ENCODE measurements around the gene WDR4.
"Not testable (repeated sequence)": the region's sequence is repeated elsewhere in the genome, so short reads cannot be mapped to it uniquely, and the experiment has no call there.

The WDR4 gene

DNA sequence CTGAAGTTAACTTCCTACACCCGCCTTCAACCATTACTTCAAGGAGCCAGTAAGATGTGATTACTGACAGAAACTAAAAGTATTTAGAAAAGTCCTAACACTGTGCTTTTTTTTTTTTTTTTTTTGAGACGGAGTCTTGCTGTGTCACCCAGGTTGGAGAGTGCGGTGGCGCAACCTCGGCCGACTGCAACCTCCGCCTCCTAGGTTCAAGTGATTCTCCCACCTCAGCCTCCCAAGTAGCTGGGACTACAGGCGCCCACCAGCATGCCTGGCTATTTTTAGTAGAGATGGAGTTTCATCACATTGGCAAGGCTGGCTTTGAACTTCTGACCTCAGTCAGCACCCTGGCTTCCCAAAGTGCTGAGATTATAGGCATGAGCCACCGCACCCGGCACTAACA is 3.5 kb downstream of the WDR4 start:
- not testable (repeated sequence) for DNase-seq

DNA sequence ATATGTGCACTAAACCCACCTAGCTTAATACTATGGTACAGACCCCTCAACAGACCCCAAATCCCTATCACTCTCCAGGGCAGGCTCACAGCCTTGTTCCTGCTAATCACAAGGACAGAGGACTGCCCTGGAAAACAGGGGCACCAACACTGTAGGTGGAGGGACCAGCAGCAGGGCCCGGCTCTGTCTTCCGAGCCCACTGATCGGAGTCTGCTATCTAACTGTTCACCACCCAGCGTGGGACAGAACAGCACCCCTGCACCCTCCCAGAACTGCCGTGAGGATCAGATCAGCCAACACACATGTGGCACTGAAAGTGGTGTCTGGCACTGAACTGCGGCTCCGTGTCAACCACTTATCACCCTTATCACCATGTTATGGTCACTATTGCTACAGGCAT is 6.2 kb downstream of the WDR4 start:
- DNase-seq, result no peak

DNA sequence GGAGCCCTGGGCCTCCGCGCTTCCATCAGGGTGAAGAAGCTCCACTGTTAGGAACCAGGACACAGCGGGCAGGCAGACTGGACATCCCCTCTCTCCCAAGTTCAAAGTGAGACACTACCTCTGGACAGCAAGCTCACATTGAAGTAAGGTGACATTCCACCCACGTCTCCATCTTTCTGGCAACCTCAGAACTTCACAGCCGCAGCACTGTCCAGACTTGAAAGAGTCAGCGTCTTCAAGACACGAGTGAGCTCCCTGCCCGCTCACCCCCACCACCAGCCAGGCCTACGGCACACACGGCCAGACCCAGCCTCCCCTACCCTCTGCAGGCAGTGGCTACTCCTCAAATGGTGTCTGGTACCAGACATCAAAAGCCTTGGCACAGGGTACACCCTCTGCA is 11.1 kb downstream of the WDR4 start:
- DNase-seq, result no peak

GRCh38 chr21:42865776-42866160 is 13.6 kb downstream of the WDR4 start:
- DNase-seq, result no peak

GRCh38 chr21:42864815-42865775 is 14.2 kb downstream of the WDR4 start:
- DNase-seq, result no peak

GRCh38 chr21:42864286-42864685 is 15.1 kb downstream of the WDR4 start:
- no peak for DNase-seq

DNA sequence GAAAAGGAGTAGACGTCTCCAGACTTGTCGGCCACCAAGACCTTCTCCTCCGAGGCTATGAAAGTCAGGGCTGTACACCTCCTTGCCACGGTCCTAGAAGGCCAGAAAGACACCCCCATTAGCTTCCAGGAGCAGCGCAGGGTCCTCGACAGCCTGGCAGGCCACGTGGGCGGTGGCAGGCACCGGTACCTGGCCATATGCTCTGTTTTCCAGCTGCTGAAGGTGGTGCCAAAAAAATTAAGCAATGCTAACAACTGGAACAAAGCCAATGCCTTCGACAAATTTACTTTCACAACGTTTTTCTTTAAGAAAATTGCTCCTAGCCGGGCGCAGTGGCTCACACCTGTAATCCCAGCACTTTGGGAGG is 15.9 kb downstream of the WDR4 start:
- DNase-seq, result no peak

GRCh38 chr21:42862774-42863503 is 16.4 kb downstream of the WDR4 start:
- DNase-seq, result no peak

DNA sequence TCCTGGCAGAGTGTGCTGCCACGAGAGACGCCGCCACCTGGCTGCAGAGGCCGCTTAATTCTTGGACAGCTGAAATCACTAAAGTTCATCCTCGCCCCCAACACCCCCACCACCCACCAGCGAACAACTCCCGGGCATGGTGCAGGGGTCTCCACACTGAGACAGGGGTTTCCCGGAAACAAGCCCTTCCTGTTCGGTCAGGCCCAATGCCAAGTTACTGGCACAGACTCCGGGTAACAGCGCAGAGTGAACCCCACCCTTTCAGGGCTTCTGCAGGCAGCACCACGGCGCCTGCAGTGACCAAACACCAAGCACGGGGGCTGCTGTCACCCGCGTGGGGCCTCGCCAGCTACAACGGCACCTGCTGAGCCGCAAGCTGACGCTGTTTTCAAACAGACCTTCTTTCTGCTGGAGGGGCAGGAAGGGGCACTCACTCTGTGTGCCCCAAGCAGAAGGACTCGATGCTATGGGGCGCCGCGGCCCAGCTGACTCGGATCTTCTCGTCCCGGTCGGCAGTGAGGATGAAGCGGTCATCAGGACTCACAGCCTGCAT is 17.4 kb downstream of the WDR4 start:
- no peak for DNase-seq

- DNase-seq, result no peak
Observed at GRCh38 chr21:42861311-42861847, 18.0 kb downstream of the WDR4 start.

GRCh38 chr21:42860345-42860744 is 19.0 kb downstream of the WDR4 start:
- DNase-seq, result no peak

- no peak for DNase-seq
Observed at GRCh38 chr21:42859891-42860230, 19.5 kb downstream of the WDR4 start.

- DNase-seq, result no peak
Observed at GRCh38 chr21:42858957-42859890, 20.1 kb downstream of the WDR4 start.

DNA sequence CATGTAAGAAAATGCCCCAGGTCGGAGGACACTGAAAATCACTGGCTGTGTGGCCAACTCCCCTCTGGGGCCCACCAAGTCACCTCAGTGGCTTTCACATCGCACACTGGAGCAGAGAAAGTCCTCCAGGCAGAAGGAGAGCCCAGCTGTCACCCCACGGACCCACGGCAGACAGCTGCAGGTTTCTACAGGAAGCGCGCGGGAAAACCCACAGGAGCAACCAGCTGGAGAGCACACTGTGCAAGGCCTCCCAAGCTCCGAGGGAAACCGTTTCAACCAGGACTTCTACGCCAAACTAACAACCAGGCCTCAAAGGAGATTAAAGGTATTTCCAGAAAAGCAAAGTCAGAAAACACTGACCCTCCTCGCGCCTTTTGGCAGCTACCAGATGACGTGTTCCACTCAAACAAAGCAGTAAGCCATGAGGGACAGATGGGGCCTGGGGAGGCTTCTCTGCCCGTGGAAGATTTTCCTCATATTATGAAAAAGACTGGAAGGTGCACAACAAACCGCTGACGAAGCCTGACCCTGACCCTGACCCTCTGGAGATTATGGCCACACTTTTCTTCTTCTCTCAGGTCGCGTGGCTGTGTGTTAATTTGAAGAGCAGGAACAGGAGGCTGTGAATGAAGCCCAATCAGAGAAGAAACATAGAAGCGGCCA is 21.0 kb downstream of the WDR4 start:
- DNase-seq, result no peak

- no peak for DNase-seq
Observed at GRCh38 chr21:42857216-42857615, 22.1 kb downstream of the WDR4 start.

GRCh38 chr21:42855937-42856335 is 23.4 kb downstream of the WDR4 start:
- DNase-seq, result no peak

DNA sequence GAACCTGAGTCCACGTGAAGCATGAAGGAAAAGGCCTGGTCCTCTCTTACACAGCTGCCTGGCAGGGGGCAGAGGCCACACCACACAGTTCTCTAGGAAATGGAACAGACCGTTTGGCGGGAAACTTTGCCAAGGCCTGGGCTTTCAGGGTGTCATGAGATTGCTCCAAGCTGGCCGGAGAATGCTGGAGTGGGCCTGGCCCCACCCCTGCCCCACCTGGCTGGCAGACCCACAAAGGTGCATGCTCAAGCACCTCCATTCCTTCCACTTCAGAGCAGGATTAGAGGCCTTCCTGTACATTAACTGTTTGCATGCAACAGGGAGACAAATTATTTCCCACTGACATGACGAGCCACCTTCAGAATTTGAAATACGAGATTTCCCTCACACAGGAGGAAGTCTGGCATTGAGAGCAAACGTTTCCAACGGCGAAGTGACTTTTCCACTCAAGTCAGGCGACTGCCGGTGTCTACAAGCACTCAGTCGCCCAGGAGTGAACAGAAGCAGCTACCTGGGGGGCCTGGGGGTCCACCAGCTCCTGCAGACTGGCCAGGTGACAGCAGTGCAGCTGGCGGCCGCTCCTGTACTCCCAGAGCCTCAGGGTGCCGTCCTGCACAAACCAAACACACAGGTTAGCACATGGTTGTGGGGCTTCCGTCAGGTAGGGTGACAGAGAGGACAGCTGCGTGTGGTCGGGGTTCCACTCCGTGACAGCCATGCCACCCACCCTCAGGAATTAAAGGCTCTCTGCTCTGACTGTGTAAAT is 24.0 kb downstream of the WDR4 start:
- no peak for DNase-seq

- DNase-seq, result no peak
Observed at GRCh38 chr21:42854246-42855010, 24.9 kb downstream of the WDR4 start.

DNA sequence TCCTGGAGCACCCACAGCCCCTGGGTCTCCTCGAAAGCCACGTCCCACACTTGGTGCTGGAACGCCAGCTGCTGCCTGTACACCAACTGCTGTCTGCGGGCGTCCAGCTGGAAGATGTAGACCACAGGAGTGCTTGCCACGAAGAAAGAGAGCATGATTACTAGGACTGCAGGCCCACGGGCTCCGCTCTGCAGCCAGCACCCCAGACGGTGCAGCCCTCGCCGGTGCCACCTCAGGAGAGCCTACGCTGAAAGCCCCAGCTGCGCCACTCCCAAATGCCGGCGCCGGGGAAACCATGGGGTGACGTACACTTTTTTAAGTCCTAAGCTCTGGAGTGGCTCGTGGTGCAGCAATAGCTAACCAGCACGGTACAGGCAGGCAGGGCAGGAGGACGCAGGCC is 25.7 kb downstream of the WDR4 start:
- DNase-seq, result no peak

GRCh38 chr21:42852925-42853570 is 26.3 kb downstream of the WDR4 start:
- no peak for DNase-seq
